ENCODE results near the gene SLC39A2.
A peak's percentile ranks its signal among the peaks of the same experiment; 100 is the strongest.
"Not testable (repeated sequence)": the region's sequence is repeated elsewhere in the genome, so short reads cannot be mapped to it uniquely, and the experiment has no call there.

The SLC39A2 gene

DNA sequence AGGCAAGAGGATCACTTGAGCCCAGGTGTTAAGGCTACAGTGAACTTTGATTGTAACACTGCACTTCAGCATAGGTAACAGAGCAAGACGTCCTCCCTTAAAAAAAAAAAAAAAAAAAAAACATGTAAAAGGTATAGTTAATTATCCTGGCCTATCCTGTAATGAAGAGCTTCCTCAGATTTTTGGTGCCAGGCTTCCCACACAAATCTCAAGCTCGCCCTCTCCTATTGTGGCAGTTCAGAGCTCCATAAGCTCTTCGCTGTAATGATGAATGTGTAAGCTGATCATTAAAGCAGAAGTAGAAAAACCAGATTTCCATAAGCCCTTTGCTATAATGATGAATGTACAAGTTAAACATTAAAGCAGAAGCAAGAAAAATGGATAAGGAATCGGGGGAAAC is 2.0 kb upstream of the SLC39A2 start:
- no peak for DNase-seq (ENCODE audit: low spot score)

DNA sequence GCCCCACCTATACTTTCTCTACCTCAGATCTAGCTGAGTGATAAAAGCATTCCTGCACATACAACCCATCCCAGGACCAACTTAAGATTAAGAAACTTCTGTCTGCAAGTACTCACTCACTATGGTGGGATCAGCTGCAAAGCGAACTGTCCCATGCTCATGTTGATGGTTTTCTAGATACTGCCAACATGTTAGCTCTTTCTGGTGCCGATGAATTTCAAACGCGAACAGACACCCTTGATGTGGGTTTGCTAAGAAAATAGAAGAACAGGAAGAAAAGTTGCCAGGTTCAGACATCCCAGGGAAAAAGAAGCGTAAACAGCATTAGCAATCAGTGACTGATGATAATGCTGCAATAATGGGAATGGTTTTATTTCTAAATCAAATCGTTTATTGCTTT is 1.5 kb upstream of the SLC39A2 start:
- no peak for DNase-seq (ENCODE audit: low spot score)

DNA sequence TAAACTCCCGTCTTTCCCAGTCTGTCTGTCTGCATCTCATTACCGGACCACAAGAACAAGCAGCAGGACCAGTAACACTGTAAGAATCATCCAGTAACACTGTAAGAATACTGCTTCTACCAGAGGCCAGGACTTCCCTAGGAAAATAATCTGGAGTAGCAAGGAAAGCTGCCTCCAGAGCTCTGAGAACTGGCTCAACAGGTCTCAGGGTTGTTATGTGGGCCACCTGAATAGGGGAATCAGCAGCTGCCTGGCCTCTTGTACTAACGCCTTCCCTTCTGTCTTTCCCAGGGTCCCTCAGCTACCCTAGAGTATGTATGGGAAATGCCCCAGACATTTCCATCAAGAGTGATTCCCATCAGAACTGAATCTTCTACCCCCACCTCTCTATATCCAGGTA is 954 bp upstream of the SLC39A2 start:
- no peak for DNase-seq (ENCODE audit: low spot score)

DNA sequence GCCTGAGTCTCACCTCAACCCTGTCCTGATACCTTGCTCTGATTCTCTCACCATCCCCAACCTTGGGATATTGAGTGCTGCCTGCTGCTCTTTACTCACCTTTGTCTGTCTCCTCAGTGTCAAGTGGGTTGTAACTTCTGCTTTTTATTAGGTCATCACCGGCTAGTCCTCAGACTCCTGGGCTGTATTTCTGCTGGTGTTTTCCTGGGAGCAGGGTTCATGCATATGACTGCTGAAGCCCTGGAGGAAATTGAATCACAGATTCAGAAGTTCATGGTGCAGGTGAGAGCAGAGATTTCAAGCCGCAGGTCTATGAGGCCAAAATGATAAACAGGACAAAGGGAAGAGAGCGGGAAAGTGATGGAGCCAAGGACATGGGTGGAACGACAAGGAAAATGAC is 498 bp downstream of the SLC39A2 start:
- DNase-seq (ENCODE audit: low spot score) = no peak

DNA sequence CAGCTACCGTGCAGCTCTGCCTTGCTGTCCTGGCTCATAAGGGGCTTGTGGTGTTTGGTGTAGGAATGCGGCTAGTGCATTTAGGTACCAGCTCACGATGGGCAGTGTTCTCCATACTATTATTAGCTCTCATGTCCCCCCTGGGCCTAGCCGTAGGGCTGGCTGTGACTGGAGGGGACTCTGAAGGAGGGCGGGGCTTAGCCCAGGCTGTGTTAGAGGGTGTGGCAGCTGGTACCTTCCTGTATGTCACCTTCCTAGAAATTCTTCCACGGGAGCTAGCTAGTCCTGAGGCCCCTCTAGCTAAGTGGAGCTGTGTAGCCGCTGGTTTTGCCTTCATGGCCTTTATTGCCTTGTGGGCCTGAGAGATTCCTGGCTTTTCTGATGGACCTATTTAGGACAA is 2.1 kb downstream of the SLC39A2 start:
- no peak for DNase-seq (ENCODE audit: low spot score)

DNA sequence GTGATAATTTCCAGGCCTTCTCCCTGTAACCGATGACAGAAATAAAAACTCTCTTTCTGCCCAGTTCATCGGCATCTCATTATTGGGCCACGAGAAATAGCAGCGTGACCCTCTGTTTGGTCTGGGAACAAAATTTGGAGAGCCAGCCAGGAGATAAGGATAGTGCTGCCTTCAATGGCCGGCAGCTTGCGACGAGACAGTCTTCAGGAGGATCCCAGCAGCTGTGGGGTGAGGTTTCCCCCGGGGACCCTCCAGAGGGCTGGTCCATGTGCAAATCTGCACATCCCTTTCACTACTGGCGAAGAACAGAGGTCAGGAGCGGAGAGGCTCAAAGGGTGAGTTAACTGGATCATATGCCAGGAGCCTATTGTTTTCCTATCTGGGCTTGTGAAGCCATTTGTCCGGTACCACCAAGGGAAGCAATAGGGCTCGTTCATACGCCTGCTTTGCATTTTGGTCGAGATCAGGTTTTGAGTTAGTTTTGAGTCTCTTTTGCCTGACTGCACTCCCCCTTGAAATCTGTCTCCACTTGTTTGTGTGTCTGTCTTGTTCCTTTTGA is 4.8 kb downstream of the SLC39A2 start:
- DNase-seq (ENCODE audit: low spot score) = no peak

DNA sequence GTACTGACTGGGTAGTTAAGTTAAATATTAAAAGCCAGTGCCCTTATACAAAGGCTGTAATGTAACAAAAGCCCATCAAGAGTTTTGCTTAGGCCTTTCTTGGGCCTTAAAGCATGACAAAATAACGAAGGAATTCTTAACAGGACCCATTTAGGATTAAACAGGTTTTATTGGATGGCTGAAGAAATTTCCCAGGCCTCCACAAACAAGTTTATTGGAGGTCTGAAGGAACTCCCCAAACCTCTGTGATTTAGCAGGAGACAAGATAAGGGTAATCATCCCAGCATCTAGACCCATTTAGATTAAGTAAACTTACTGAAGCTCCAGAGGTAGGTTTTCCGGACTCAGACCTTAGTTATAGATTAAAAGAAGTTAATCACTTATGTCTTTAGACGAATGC is 10.6 kb downstream of the SLC39A2 start:
- DNase-seq (ENCODE audit: low spot score) = not testable (repeated sequence)

DNA sequence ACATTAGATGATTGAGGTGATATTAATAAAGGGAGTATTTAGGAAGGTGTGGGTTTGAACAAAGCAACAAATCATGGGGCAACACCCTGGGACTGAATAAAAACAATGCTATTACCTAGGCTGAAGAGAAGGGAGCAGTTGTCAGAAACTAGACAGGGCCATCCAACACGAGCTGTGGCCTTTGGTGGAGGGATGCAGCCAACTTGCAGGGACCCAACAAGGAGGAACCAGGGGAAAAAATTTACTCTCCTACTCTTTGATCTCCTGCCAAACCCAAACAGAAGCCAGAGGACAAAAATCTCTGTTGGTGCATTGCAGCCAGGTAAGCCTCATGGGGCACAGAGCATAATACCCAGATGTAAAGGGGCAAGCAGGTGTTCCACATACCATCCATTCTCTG is 12.0 kb downstream of the SLC39A2 start:
- no peak for DNase-seq (ENCODE audit: low spot score)

DNA sequence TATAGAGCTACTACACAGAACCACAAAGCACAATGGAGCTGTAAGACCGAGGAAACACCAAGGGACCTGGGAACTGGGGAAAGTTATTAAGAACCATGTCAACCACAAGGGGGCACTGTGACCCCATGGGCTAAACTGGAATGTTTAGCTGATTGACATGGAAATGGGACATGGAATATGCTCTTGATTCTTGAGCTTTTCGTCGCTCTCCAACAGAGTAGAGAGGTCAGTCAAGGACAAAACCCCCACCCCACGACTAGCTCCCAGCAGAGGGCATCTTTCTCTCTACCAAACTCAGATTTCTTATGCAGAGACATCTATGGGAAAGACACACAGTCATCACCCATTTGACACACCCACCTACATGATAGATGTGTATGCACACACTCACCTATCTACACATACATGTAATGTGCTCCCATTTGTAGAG is 15.7 kb downstream of the SLC39A2 start:
- peak; percentile 86 for DNase-seq (ENCODE audit: low spot score)

DNA sequence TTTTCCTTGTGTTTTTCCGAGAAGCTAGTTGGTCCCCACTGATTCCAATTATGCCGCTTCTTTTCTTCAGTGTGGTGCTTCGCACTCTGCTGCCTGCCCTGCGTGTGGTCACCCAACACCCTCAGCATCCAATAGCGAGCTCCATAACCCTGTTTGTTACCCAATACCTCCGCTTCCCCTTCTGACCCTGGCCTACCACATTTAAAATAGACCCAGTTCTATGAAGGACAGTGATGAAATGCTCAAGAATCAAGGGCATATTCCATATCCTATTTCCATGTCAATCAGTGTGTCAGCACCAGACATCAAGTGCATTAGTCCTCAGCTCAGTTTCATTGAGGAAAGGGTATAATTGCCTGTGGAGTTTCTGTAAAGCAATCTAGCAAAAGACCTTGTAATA is 16.2 kb downstream of the SLC39A2 start:
- DNase-seq (ENCODE audit: low spot score) = no peak

DNA sequence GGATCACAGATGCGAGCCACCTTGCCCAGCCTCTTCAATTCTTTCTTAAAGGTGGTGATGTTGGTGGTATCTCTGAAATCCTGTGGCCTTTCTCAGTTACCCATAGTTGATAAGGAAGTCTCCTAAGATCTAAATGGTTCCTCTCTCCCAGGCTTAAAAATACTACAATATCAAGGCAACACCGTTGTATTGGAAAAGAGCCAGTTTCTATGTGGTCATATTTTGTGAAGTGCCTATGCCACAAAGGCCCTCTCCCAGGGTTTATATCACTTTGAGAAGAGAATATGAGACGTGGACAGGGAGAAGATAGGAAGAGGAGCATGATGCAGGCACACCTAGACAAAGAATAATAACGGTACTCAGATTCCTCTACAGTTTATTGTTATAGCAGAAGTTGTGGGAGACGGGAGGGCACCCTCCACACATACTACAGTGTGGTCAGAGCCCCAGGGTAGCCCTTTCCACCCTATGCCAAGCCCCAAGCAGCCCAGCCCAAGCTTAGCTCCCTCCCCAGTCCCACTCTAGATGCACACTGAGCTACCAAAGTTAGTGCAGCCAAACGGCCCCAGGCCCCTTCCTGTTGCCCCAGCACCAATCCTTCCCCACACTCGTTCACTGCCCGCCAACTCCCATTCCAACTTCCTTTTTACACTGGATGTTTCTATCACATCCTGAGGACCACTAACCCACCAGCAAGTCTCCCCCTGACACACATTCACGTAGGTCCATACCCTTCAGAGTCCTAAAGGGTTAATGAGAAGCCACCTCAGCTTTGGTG is 17.5 kb downstream of the SLC39A2 start:
- no peak for DNase-seq (ENCODE audit: low spot score)

DNA sequence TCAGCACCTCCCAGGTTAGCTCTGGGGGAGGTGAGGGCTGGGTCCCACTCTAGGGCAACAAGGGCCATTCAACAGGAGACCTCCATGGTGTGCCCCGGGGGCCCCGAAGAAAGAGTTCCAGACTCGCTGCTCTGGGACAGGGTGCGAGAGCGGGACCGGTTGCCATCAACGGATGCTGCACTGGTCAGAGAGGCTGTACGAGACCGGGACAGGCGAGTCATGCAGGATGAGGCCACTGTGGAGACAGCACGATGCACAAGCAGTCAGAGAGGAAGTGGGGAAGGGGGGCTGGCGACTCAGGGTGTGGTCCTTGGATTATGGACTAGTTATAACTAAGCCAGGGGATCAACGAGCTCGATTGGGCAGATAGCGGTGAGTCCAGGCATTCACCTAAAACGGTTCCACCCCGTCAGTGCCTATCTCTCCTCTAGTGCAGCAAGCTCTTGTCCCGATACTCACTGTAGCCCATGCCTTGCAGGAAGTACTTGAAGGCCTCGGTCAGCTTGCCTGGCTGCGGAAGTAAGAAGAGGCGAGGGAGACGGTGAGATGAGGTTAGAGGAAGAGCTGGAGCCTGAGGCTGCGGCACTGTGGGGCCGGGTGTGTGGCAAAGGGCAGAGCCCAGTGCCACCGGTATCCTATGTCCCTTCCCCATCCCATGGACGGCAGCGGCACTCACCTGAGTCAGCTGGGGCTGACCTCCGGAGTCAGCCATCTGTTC is 18.6 kb downstream of the SLC39A2 start:
- no peak for DNase-seq (ENCODE audit: low spot score)

DNA sequence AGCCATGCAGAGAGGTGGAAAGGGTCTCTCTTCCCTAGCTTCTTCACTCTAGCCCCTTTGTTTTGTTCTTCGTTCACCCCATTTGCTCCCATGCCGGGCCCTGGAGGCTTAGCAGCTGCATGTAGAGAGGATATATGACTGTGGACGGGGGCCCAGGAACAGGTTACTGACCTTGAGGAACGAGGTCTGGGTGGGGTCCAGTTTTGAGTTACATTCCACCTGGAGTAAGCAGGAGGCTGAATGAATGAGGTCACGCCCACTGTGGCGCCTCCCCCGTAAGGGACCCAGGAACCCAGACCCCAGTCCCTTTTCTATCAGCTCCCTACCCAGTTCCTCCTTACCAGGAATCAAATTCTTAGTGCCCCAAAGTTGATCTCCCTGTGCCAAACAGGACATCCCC is 19.2 kb downstream of the SLC39A2 start:
- no peak for DNase-seq (ENCODE audit: low spot score)

DNA sequence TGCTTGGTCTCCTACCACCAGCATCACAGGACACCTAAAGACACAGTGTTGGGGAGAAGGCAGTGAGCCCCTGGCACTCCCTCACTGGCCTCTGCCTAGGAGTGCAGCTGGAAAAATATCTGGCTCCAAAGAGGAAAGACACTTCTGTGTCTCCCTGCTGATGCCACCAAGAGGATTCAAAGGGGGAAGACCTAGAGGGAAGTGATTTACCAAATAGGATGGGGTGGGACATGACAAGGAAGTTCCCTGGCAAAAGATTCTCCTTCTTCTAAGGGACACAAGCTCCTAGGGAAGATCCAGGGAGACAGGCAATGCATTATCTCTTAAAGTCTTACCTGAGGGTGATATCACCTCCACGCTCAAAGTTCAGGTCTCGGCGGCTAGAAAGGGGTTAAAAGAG is 19.7 kb downstream of the SLC39A2 start:
- DNase-seq (ENCODE audit: low spot score) = no peak

DNA sequence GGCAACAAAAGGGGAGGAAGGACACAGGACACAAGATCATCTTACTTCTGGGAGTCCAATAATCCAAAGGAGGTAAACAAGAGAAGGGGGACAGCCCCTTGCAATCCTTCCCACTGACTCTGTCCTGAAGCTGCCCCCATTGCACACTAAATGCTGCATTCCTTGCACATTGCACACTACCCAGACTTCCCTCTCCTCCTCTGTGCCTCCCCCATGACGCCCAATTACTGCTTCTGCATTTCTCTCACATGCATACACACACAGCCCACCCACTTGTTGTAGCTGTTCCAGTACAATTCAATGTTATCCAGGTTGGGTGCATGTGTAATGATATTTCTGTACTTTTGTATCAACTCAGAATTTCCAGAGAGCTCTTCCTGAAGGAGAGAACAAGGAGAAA is 20.3 kb downstream of the SLC39A2 start:
- peak; percentile 24 for DNase-seq (ENCODE audit: low spot score)

DNA sequence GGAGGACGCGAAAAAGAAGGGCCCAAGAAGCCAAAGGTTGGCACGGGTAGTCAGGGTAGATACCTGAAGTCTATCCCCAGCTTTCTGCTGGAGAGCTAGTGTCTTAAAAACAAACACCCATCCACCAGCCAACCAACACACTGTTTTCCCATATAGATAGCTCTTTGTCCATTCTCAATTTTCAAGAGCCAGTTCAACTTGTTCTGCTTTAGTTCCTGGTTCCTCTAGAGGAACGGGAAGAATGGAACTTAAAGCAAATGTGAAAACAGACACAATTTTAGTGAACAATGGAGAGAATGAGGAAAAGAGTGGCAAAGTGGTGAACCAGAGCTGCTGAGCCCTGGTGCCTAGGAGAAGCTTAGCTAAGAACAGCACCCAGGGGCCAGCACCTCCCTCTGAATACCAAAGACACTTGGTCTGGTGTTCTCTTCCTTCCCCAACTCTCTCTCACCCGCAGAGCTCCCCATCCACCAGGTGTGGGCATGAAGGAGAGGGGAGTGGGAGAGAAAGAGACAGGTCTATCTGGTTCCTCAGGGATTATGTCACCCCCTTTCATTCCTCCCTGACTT is 22.0 kb downstream of the SLC39A2 start:
- no peak for DNase-seq (ENCODE audit: low spot score)

DNA sequence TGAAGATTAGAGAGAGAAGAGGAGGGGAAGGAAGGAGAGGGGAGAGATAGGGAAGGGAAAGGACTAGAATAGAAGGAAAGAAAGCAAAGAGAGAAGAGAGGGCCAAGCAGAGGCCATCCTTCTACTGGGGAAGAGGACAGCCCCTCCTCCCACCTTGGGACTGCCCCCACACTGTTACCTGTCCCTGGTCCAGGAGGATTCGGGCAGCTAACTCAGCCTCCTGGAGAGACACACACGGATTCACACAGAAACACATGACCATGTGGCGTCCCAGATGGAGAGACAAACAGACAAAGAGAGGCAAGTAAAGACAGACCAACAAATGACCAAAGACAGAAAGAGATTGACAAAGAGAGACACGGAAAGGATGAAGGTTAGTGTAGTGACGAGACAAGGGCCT is 23.6 kb downstream of the SLC39A2 start:
- DNase-seq (ENCODE audit: low spot score) = no peak

DNA sequence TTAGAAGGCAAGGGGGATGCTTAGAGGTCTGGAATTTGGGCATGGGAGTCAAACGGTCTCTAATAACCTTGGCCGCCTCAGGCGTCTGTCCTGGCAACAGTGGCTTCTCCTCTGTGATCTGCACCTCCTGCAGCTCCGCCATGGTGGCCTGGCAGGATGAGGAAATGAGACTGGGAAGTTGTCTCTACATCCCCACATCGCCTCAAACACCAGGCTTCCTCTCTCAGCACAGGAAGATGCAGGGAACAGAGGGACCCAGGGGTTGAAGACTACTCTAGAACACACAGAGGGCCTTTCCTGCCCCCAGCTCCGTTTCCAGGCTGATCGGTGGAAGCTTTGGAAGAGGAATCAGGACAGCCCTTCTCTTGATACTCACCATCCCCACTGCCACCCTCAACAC is 24.1 kb downstream of the SLC39A2 start:
- DNase-seq (ENCODE audit: low spot score) = no peak

DNA sequence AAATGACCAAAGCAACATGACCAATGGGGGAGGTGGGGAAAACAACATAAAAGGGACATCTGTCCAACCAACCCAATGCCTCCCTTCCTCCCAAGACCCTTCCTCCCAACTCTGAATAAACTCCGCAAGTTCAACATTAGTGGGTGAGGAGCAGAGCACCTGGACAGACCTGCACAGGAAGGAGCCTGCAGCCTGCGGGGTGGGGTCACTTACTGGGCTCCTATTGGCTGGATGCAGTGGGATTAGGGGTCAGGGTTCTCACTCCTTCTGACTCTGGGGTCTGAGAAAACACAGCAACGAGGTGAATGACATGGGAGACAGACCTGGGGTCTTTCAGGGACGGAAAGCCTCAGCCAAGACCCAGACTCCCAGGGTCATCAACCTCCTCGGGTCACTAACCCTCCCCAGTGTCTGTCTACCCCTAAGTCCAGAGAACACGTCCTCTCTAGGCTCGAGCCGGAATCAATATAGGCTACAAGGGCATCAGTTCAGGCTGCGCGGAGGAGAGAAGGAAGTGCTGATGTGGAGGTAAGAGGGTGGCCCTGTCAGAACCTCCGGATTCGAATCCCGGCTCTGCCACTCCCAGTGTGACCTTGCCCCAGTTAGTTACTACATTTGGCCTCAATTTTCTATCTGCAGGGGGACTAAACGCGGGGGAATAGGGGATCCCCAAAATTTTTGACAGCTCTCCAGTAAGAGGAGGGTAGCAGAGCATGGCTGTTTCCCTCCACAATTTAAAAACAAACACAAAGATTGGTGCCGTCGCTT is 24.9 kb downstream of the SLC39A2 start:
- DNase-seq (ENCODE audit: low spot score) = no peak

DNA sequence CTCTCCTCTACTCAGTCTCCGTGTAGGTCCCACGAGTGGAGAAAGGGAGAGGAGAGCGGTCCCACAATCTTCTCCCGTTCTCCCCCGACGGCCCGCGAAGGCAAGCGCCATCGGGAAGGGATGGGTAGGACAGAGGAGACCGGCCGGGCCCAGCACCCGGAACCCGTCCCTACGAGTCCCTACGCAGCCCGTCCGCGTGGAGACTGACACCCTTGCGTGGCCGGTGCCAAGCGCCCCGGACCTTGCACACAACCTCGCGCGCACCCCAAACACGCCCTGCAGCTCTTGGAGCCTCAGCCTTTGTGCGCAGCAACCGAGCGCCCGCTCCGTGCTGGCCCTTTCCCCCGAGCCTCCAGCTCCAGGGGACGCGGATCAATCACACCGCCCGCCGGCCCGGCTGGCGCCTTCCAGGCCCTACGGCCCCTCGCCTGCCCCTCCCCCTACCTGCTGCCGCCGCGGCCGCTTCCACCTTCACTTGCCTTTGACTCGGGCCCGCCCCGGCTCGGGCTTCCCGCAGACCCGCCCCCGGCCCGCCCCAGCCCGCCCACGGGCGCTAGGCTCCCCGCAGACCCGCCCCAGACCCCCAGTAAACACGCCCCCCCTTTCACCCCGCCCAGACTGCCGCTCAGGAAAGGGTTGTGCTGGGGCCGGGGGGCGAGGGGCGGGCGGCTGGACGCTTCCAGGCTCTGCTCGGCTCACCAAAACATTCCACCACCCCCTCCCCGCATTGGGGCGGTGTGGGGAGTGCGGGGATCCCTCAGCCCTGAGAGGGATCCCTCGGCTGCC is 25.7 kb downstream of the SLC39A2 start, which contains the start of gene NDRG2:
TSS of gene NDRG2 (minus strand) at position 477 of the 786 bp plus-strand sequence. CDS start 1,746 bp downstream, outside the sequence.
- no peak for DNase-seq (ENCODE audit: low spot score)
